ENCODE measurements around the gene RELT. TPM values are rescaled to one million over a fixed set of nuclear protein-coding genes. Genes with fewer than 3 reads are reported as not detected.

The RELT gene
- total RNA-seq, 1 experiment from 2014 or later: 24.5 TPM

DNA sequence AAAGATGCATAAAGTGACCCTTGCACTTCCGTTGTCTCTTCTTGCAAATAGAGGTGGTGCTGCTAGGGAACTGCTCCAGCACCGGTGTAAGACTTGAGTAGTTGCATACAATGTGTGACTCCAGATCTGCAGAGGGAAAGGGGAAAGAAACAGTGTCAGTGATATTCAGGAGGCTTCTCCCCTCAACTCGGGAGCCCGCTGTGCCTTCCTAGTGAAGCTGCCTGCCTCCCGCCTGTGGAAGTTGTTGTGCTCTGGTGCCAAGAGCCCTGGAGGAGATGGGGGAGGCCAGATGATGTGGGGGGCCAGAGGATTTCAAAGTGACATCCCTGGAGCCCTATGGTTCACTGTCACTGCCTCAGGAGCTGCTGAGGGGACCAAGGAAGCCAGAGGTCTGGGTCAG lies 30.4 kb downstream of the RELT start:
- Histone ChIP-seq H2AFZ (ENCODE audit: low read length) (no peak overlapping the region), H3K9me2 (replicated peaks; ENCODE audit: low read length) (no peaks in the 10 kb centered on the region), H3K4me1 (ENCODE audit: insufficient read depth, low read length) (no peaks in the 10 kb centered on the region), H3K27me3 (ENCODE audit: low read length) (no peaks in the 10 kb centered on the region), H3K9me3 (ENCODE audit: low read length) (no peaks in the 10 kb centered on the region), H3F3A (ENCODE audit: low read length, unreplicated experiment) (no peaks in the 10 kb centered on the region), H3K4me2 (ENCODE audit: low read length) (no peak overlapping the region), H3K36me3 (ENCODE audit: low read depth, low read length) (peaks cover 11% of the 10 kb centered on the region), H4K20me1 (ENCODE audit: low read length) (no peaks in the 10 kb centered on the region), H3K27ac (ENCODE audit: low read length) (no peak overlapping the region), H3K4me3 (ENCODE audit: low read length) (no peak overlapping the region), H3K9ac (ENCODE audit: low read length) (no peak overlapping the region), H3K79me2 (ENCODE audit: low read length) (no peaks in the 10 kb centered on the region)
- intact Hi-C loops (cut with micrococcal nuclease): no loop called here
- DNase-seq: no peak
- TF ChIP-seq EZH2phosphoT487 (IDR thresholded peaks at IDR 0.05; ENCODE audit: borderline replicate concordance, low read length) (no peak), EZH2 (IDR thresholded peaks at IDR 0.05; ENCODE audit: low read length, unreplicated experiment) (no peak)
- TF ChIP-seq, protein P1, sequence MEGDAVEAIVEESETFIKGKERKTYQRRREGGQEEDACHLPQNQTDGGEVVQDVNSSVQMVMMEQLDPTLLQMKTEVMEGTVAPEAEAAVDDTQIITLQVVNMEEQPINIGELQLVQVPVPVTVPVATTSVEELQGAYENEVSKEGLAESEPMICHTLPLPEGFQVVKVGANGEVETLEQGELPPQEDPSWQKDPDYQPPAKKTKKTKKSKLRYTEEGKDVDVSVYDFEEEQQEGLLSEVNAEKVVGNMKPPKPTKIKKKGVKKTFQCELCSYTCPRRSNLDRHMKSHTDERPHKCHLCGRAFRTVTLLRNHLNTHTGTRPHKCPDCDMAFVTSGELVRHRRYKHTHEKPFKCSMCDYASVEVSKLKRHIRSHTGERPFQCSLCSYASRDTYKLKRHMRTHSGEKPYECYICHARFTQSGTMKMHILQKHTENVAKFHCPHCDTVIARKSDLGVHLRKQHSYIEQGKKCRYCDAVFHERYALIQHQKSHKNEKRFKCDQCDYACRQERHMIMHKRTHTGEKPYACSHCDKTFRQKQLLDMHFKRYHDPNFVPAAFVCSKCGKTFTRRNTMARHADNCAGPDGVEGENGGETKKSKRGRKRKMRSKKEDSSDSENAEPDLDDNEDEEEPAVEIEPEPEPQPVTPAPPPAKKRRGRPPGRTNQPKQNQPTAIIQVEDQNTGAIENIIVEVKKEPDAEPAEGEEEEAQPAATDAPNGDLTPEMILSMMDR (conservative IDR thresholded peaks at IDR 0.05; ENCODE audit: low read depth, low read length): no peak
- CTCF ChIA-PET: interaction anchor here (1.1 kb wide), 1 partner anchor 219 kb away, joined by 5 read pairs; no protein-coding TSS in a partner anchor
- BruUV-seq (replicated peaks): no TSS peak
- no peak for ATAC-seq
- POLR2A ChIA-PET (ENCODE audit: unreplicated experiment): interaction anchor here (0.7 kb wide), 1 partner anchor 95 kb away, joined by 13 read pairs; no protein-coding TSS in a partner anchor

DNA sequence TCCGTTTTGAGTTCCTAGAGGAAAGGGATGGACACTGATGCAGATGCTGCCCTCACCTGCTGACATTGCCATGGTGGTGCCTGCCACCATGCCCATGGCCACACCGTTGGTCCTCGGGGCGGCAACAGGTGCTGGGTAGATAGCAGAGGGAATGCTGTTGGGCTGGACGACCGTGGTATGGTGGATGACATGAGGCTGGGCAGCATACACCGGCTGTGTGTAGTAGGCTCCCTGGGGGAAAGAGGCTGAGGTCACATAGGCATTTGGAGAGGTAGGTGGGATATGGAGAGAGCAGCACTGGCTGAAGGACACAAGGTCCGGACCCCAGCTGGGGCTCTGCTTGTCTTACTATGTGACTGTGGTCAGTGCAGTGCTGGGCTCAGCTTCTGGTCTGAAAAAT lies 33.2 kb downstream of the RELT start:
- no peak overlapping the region for H3K4me3 ChIP-seq (ENCODE audit: low read length)
- no peaks in the 10 kb centered on the region for H3K27me3 ChIP-seq (ENCODE audit: low read length)
- ATAC-seq (no peak), DNase-seq (no peak)
- TF ChIP-seq, protein P1 (conservative IDR thresholded peaks at IDR 0.05; ENCODE audit: low read depth, low read length): no peak
- TF ChIP-seq EZH2phosphoT487 (IDR thresholded peaks at IDR 0.05; ENCODE audit: borderline replicate concordance, low read length) (no peak), EZH2 (IDR thresholded peaks at IDR 0.05; ENCODE audit: low read length, unreplicated experiment) (no peak)
- no peak overlapping the region for H3K27ac ChIP-seq (ENCODE audit: low read length)
- no peaks in the 10 kb centered on the region for H3K79me2 ChIP-seq (ENCODE audit: low read length)
- no peak overlapping the region for H3K9ac ChIP-seq (ENCODE audit: low read length)
- intact Hi-C loops (cut with micrococcal nuclease): no loop called here
- H2AFZ ChIP-seq (ENCODE audit: low read length): no peak overlapping the region
- H3F3A ChIP-seq (ENCODE audit: low read length, unreplicated experiment): no peaks in the 10 kb centered on the region
- H4K20me1 ChIP-seq (ENCODE audit: low read length): no peaks in the 10 kb centered on the region
- no peaks in the 10 kb centered on the region for H3K9me2 ChIP-seq (replicated peaks; ENCODE audit: low read length)
- no TSS peak for BruUV-seq (replicated peaks)
- ChIA-PET CTCF (no interaction called here), POLR2A (ENCODE audit: unreplicated experiment) (no interaction called here)
- H3K4me2 ChIP-seq (ENCODE audit: low read length): no peak overlapping the region
- H3K36me3 ChIP-seq (ENCODE audit: low read depth, low read length): peaks cover 11% of the 10 kb centered on the region
- H3K4me1 ChIP-seq (ENCODE audit: insufficient read depth, low read length): peaks cover 10% of the 10 kb centered on the region
- H3K9me3 ChIP-seq (ENCODE audit: low read length): no peaks in the 10 kb centered on the region

DNA sequence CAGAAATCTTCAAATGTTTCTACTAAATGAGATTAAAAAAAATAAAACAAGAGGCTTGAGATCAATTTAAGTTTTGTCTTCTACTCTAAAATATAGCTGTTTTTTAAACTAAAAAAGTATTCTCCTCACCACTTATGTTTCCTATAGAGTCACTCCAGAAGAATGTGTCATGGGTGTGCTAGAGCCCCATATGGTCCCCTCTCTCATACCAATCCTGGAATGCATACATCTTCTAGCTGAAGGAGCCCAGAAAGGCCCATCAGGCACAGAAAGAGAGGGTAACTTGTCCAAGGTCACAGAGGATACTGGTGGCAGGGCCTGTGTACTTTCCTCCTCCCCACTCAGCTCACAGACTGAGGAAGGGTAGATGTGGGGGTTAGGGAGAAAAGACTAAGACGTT lies 34.4 kb downstream of the RELT start:
- no peaks in the 10 kb centered on the region for H4K20me1 ChIP-seq (ENCODE audit: low read length)
- no peaks in the 10 kb centered on the region for H3K27me3 ChIP-seq (ENCODE audit: low read length)
- H3K4me3 ChIP-seq (ENCODE audit: low read length): no peak overlapping the region
- no peak overlapping the region for H3K4me2 ChIP-seq (ENCODE audit: low read length)
- BruUV-seq (replicated peaks): no TSS peak
- ATAC-seq (no peak), DNase-seq (no peak)
- H3K9ac ChIP-seq (ENCODE audit: low read length): no peak overlapping the region
- H3K79me2 ChIP-seq (ENCODE audit: low read length): no peaks in the 10 kb centered on the region
- no peaks in the 10 kb centered on the region for H3K9me3 ChIP-seq (ENCODE audit: low read length)
- intact Hi-C loops (cut with micrococcal nuclease): no loop called here
- TF ChIP-seq, protein P1 (conservative IDR thresholded peaks at IDR 0.05; ENCODE audit: low read depth, low read length): no peak
- TF ChIP-seq EZH2 (IDR thresholded peaks at IDR 0.05; ENCODE audit: low read length, unreplicated experiment): no peak
- TF ChIP-seq EZH2phosphoT487 (IDR thresholded peaks at IDR 0.05; ENCODE audit: borderline replicate concordance, low read length): no peak
- no peak overlapping the region for H2AFZ ChIP-seq (ENCODE audit: low read length)
- CTCF ChIA-PET: no interaction called here
- H3K36me3 ChIP-seq (ENCODE audit: low read depth, low read length): peaks cover 11% of the 10 kb centered on the region
- POLR2A ChIA-PET (ENCODE audit: unreplicated experiment): no interaction called here
- H3K27ac ChIP-seq (ENCODE audit: low read length): no peak overlapping the region
- H3F3A ChIP-seq (ENCODE audit: low read length, unreplicated experiment): no peaks in the 10 kb centered on the region
- H3K9me2 ChIP-seq (replicated peaks; ENCODE audit: low read length): no peaks in the 10 kb centered on the region
- peaks cover 10% of the 10 kb centered on the region for H3K4me1 ChIP-seq (ENCODE audit: insufficient read depth, low read length)

Measured in PC-3 (cell line).